Renal cortex interstitium (tissue), 11 donors: ENCODE results near the gene VASN. TPM values are rescaled to one million over a fixed set of nuclear protein-coding genes. Genes with fewer than 3 reads are reported as not detected.
"Not testable (repeated sequence)": the region's sequence is repeated elsewhere in the genome, so short reads cannot be mapped to it uniquely, and the experiment has no call there.

ENCODE experiments used
- DNase-seq, 11 donors: peaks; one replicate each; pipeline ENCODE4 v3.0.0-alpha.2; 2013; ENCODE audit warnings: low read depth in 9 of 11, low spot score in 4 of 11; ENCODE audit errors: extremely low read depth in 1 of 11
- polyA plus RNA-seq, 3 donors: library from polyadenylated mRNA; unstranded; fragments of 120-200 nt; gene quantifications; one replicate each; pipeline ENCODE4 v1.2.1, GENCODE V29; 2013; ENCODE audit not compliant: insufficient read length in 3 of 3

Gene VASN
- polyA plus RNA-seq, 3 donors: 30.0 to 64.1 (median 57.5) TPM

GRCh38 chr16:4332623-4333307, 38.9 kb upstream of the VASN start:
- DNase-seq: no peak

- DNase-seq: no peak
Observed at GRCh38 chr16:4333308-4333638, 38.4 kb upstream of the VASN start.

DNA sequence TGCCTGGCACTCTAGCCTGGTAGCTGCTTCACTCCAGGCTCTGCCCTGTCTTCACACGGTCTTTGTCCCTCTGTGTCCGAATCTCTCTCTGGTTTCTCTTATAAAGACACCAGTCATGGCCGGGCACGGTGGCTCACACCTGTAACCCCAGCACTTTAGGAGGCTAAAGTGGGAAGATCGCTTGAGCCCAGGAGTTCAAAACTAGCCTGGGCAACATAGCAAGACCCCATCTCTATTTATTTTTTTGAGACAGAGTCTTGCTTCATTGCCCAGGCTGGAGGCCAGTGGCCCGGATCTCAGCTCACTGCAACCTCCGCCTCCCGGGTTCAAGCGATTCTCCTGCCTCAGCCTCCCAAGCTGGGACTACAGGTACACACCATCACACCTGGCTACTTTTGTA, 37.9 kb upstream of the VASN start:
- not testable (repeated sequence) for DNase-seq

DNA sequence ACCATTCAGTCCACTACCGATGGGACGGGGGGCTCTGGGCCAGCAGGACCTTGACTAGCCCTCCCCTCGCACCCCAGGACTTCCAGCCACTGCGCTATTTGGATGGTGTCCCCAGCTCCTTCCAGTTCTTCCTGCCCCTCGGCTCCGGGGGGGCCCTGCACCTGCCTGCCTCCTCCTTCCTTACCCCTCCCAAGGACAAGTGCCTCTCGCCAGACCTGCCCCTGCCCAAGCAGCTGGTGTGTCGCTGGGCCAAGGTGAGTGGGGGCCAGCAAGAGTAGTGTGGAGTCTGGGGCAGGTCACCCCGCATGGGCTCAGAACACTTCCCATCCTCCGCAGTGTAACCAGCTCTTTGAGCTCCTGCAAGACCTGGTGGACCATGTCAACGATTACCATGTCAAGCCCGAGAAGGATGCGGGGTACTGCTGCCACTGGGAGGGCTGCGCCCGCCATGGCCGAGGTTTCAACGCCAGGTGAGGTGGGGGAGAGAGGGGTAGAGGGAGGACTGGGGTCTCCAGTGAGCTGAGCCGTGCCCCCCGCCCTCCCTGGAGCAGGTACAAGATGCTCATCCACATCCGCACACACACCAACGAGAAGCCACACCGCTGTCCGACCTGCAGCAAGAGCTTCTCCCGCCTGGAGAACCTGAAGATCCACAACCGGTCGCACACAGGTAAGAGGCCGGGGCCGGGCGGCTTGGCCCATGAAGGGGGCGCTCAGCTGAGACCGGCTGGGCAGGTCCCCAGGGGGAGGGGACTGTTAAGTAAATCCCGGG, 36.7 kb upstream of the VASN start:
- DNase-seq: no peak

DNA sequence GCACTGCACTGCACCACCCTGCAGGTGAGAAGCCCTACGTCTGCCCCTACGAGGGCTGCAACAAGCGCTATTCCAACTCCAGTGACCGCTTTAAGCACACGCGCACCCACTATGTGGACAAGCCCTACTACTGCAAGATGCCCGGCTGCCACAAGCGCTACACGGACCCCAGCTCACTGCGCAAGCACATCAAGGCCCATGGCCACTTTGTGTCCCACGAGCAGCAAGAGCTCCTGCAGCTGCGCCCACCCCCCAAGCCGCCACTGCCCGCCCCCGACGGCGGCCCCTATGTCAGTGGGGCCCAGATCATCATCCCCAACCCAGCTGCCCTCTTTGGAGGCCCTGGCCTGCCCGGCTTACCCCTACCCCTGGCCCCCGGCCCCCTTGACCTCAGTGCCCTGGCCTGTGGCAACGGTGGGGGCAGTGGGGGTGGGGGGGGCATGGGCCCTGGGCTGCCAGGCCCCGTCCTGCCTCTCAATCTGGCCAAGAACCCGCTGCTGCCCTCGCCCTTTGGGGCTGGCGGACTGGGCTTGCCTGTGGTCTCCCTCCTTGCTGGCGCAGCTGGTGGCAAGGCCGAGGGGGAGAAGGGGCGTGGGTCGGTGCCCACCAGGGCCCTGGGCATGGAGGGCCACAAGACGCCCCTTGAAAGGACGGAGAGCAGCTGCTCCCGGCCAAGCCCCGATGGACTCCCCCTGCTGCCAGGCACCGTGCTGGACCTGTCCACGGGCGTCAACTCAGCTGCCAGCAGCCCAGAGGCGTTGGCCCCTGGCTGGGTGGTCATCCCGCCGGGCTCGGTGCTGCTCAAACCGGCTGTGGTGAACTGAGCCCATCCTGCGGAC, 34.7 kb upstream of the VASN start:
- no peak for DNase-seq

DNA sequence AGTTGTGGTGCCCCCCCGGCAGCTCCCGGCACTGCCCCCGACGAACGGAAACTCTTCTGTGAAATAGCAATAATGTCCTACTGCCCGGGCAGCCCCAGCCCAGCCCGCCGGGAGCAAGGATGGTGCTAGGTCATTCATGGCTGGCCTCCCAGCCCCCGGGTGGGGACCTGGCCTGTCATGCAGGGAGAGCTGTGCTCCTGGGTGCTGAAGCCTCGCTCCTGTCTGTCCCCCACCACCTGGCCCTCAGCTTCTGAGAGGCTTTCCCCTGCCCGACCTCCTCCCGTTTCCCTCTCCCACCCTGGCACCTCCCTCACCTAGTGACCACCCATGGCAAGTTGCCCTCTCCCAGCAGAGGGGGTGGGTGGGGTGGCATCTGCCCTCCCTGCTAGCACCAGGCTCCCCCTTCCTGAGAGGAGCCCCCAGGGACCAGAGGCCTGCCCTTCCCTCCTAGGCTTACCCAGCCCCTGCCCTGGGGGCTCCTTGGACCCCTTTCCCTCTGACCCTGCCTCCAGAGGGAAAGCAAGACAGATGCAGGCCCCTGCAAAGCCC, 34.0 kb upstream of the VASN start:
- DNase-seq: no peak

DNA sequence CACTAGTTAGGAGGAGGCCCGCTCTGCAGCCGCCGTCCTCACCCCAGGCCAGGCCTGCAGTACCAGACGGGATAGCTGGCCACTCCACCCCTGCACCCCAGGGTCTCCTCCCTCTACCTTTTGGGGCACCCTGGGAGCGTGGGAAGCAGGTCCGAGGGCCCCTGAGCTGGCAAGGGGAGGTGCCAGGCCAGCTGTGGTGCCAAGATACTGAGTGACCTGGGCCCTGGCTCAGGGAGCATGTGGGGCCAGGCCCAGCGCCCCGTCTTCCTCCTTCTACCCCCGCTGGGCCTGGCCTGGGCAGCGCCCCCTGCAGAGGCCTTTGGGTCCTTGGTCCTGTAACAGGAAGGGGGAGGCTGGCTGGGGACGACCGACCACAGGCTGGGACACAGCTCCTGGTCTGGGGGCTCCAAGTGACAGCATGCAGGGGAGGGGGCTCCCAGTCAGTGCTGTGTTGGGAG, 33.5 kb upstream of the VASN start:
- DNase-seq: no peak

- DNase-seq: no peak
Observed at GRCh38 chr16:4338712-4339299, 32.8 kb upstream of the VASN start.

DNA sequence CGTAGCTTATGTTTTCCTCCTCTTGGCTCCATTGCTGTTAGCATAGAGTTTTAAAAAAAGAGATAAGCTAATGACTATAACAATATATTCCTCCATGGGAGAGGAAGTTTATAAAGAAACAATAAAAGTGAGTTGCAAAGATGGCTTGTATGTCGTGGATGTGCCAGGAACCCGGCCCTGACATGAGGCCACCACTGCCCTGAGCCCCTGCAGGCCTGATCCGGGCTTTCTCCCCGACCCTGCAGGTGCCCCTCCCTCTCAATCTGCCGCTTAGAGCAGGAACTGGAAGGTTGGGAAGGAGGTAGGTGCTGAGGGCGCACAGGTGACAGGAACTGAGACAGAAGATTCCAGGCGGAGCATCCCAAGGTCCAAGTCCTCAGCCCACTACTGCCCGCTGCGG, 32.2 kb upstream of the VASN start:
- no peak for DNase-seq

- no peak for DNase-seq
Observed at GRCh38 chr16:4339909-4340308, 31.7 kb upstream of the VASN start.

GRCh38 chr16:4340443-4340842, 31.2 kb upstream of the VASN start:
- no peak for DNase-seq

DNA sequence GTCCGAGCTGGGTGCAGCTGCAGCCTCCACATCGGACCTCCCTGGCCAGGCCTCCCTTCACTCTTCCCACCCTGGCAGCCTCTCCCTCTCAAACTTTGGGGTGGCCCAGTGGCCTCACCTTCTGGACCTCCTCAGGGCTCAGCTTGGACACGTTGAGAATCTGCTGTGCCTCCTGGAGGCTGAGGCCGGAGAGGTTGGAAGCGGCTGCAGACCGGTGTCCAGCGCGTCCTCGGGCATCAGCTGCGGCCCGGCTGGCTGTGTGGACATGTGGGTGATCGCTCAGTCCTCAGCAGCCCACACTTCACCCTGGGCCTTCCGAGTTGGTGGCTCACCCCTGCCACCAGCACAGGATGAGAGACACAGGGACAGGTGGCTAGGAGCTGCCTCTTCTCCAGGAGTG, 30.4 kb upstream of the VASN start:
- DNase-seq: no peak

DNA sequence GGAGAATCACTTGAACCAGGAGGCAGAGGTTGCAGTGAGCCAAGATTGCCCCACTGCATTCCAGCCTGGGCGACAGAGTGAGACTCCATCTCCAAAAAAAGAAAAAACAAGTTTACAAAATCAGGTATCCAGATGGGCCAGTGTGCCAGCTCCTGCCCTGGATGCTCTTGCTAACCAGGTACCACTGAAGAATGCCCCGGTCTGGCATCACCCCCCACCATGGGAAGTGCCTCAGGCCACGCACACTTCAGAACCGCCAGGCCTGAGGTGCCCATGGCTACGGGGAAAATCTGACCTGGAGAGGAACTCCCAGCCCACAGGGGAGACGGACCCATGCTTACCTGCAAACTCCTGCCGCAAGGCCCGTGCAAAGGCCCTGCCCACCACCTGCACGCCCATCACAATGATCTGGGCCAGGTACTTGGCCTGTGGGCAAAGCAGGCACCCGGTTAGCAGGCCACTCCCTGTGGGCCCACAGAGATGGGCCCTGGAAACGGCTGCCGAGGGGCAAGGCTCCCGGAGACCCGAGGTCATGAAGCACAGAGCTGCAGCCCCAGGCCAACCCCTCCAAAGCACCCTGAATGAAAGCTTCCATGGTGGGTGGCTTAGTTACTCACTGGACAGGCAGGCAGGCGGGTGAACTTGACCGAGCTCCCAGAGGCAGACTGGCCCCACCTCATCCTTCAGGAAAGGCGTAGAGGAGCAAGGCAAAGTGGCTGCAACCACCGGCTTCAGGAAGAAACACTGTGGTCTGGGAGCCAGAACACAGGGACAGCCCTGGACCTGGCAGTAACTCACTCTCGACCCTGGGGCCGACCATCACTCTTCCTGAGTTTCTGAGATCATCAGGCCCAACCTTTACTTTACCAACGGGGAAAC, 28.5 kb upstream of the VASN start:
- DNase-seq: no peak

DNA sequence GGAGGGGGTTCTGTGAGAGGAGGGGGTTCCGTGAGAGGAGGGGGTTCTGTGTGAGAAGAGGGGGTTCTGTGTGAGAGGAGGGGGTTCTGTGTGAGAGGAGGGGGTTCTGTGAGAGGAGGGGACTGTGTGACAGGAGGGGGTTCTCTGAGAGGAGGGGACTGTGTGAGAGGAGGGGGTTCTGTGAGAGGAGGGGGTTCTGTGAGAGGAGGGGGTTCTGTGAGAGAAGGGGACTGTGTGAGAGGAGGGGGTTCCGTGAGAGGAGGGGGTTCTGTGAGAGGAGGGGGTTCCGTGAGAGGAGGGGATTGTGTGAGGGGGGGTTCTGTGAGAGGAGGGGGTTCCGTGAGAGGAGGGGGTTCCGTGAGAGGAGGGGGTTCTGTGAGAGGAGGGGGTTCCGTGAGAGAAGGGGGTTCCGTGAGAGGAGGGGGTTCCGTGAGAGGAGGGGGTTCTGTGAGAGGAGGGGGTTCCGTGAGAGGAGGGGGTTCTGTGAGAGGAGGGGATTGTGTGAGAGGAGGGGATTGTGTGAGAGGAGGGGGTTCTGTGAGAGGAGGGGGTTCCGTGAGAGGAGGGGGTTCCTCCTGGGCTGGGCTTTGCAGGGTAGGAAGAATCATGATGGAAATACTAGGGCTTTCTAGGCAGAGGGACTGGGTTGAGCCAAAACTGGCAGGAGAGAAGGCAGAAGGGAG, 27.2 kb upstream of the VASN start:
- not testable (repeated sequence) for DNase-seq

DNA sequence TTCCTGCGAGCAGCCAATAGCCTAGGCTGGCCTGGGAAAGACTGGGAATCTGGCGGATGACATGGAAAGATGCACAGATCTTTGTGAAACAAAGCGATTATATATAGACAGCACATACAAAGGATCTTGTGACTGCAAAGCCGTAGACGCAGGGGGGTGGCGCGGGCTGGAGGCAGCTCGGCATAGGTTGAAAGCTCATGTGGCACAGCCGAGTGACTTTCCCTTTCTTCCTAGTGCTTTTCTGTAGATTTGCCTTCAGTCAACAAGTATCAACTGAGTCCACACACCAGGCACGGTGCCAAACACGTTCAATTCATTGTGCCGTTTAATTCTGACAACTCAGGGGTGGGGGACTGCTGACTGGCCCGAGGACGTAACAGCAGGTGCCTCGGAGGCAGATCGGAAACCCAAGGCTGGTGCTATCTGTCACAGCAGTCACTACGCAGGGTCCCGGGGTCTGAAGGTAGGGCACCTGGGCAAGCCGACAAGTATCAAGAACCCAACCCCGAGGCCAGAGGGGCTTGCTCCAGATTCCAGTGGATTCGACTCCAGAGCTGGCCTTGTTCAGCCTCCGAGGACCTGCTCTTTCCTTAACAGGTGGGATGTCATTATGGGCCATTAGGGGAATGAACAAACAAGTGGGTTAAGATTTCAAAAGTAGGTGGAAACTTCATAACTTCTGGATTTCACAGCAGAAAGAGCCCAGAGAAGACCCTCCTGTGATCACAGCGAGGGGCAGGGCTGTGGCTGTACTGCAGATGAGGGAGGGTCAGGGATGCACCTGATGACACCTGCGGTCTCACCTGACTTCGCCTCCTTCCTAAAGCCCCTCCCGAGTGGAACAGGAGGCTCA, 26.4 kb upstream of the VASN start:
- DNase-seq: no peak

DNA sequence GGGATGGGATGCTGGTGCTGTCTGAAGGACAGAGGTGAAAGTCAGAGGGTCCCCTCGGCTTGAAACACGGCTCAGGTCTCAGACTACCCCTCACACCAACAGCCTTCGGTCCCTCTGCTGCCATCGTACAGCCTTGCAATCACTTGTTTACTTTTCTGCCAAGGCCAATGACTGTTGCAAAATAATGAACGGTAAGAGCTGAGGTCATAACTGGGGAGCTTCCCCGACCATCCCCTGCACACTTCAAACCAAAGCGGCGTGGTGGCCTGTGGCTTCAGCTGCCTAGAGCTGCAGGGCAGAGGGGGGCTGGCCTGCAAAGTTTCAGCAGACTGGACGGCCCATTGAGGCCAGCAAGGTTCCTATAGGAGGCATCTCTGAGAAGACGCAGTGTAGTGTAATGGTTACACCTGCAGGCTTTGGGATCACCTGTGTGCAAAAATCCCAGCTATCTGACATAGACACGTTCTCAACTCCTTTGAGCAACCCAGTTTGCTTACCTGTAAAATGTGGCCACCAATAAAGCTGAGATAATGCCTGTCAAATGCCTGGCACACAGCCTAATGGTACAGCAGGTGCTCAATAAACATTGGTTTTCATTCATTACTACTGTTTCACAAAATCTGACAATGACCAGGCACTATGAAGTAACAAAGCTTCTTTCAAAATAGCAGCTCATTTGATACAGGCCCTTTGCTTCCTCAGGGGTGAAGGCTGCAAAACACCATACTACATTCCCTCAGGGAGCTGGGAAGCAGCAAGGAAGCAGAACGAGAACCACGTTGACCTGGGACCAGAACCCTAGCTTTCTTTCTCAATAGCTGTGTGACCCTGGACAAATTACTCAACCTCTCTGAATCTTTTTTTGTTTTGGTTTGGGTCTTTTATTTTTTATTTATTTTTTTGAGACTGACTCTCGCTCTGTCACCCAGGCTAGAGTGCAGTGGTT, 25.5 kb upstream of the VASN start:
- no peak for DNase-seq
